ENCODE data around the gene ADAMTS16. TPM values are rescaled to one million over a fixed set of nuclear protein-coding genes. Genes with fewer than 3 reads are reported as not detected.

Gene ADAMTS16
- total RNA-seq, 6 experiments from 2014 or later: 0.26 to 0.70 (median 0.50) TPM; not detected in 1

GRCh38 chr5:5327126-5327525 is 187.0 kb downstream of the ADAMTS16 start:
- Mint-ChIP-seq H3K4me3 (no peak overlapping the region), H3K4me1 (ENCODE audit: low read depth) (no peaks in the 10 kb centered on the region), H3K36me3 (ENCODE audit: low read depth) (0 out of 2 replicates have a peak, but pooled peaks cover 5% of the 10 kb centered on the region), H3K9me3 (peaks cover 5% of the 10 kb centered on the region; the same call in 1 of the 2 replicates), H3K27ac (no peak overlapping the region), H3K27me3 (ENCODE audit: insufficient read depth) (peaks cover 18% of the 10 kb centered on the region)
- no peak for DNase-seq
- no peak for TF ChIP-seq CTCF (IDR thresholded peaks at IDR 0.05)

- no peak for DNase-seq
- peaks cover 5% of the 10 kb centered on the region; the same call in 1 of the 2 replicates for H3K9me3 Mint-ChIP-seq
- H3K27ac Mint-ChIP-seq: no peak overlapping the region
- 0 out of 2 replicates have a peak, but pooled peaks cover 5% of the 10 kb centered on the region for H3K36me3 Mint-ChIP-seq (ENCODE audit: low read depth)
- H3K4me3 Mint-ChIP-seq: no peak overlapping the region
- no peak for TF ChIP-seq CTCF (IDR thresholded peaks at IDR 0.05)
- H3K4me1 Mint-ChIP-seq (ENCODE audit: low read depth): peaks cover 14% of the 10 kb centered on the region
- peaks cover 17% of the 10 kb centered on the region for H3K27me3 Mint-ChIP-seq (ENCODE audit: insufficient read depth)
These were observed 190.8 kb downstream of the ADAMTS16 start for GRCh38 chr5:5330728-5331452.

GRCh38 chr5:5331848-5332247 is 191.7 kb downstream of the ADAMTS16 start:
- Mint-ChIP-seq H3K9me3 (peaks cover 5% of the 10 kb centered on the region; the same call in 1 of the 2 replicates), H3K27me3 (ENCODE audit: insufficient read depth) (peaks cover 15% of the 10 kb centered on the region), H3K36me3 (ENCODE audit: low read depth) (0 out of 2 replicates have a peak, but pooled peaks cover 5% of the 10 kb centered on the region), H3K4me3 (no peak overlapping the region), H3K4me1 (ENCODE audit: low read depth) (peaks cover 24% of the 10 kb centered on the region), H3K27ac (no peak overlapping the region)
- no peak for DNase-seq
- TF ChIP-seq CTCF (IDR thresholded peaks at IDR 0.05): no peak

- DNase-seq: no peak
- H3K36me3 Mint-ChIP-seq (ENCODE audit: low read depth): 0 out of 2 replicates have a peak, but pooled peaks cover 5% of the 10 kb centered on the region
- no peak overlapping the region for H3K27ac Mint-ChIP-seq
- H3K4me1 Mint-ChIP-seq (ENCODE audit: low read depth): peaks cover 26% of the 10 kb centered on the region
- no peak overlapping the region for H3K4me3 Mint-ChIP-seq
- peaks cover 14% of the 10 kb centered on the region for H3K27me3 Mint-ChIP-seq (ENCODE audit: insufficient read depth)
- H3K9me3 Mint-ChIP-seq: peaks cover 5% of the 10 kb centered on the region; the same call in 1 of the 2 replicates
- no peak for TF ChIP-seq CTCF (IDR thresholded peaks at IDR 0.05)
These were observed 192.2 kb downstream of the ADAMTS16 start for GRCh38 chr5:5332287-5332686.

GRCh38 chr5:5335107-5335506 is 195.0 kb downstream of the ADAMTS16 start:
- Mint-ChIP-seq H3K36me3 (ENCODE audit: low read depth) (no peaks in the 10 kb centered on the region), H3K27me3 (ENCODE audit: insufficient read depth) (peaks cover 12% of the 10 kb centered on the region), H3K9me3 (no peaks in the 10 kb centered on the region), H3K4me3 (no peak overlapping the region), H3K27ac (peak overlapping the region; percentile 90), H3K4me1 (ENCODE audit: low read depth) (peaks cover 31% of the 10 kb centered on the region)
- DNase-seq: peak; percentile 12
- TF ChIP-seq CTCF (IDR thresholded peaks at IDR 0.05): no peak
